Limb (tissue), 2 donors: Measurements from ENCODE around the gene ADGRB2.
A peak's percentile ranks its signal among the peaks of the same experiment; 100 is the strongest.

ENCODE experiments used
- DNase-seq, 2 donors: peaks; one replicate each; pipeline ENCODE4 v3.0.0-alpha.2; 2016; ENCODE audit errors: extremely low spot score in 2 of 2

ADGRB2 gene

GRCh38 chr1:31765516-31765915, 1.4 kb upstream of the ADGRB2 start:
- no peak for DNase-seq

- DNase-seq: peak in 1 of 2 donors; percentile 75
Measured at GRCh38 chr1:31765041-31765467, 914 bp upstream of the ADGRB2 start.

- DNase-seq: peak in 1 of 2 donors; percentile 58
Measured at GRCh38 chr1:31763671-31764311, 349 bp downstream of the ADGRB2 start.

- peak; percentile 60 to 87 for DNase-seq
Measured at GRCh38 chr1:31762726-31763670, 1.1 kb downstream of the ADGRB2 start.

- DNase-seq: no peak
Measured at GRCh38 chr1:31762323-31762722, 1.8 kb downstream of the ADGRB2 start.

- DNase-seq: no peak
Measured at GRCh38 chr1:31761883-31762282, 2.3 kb downstream of the ADGRB2 start.

- DNase-seq: peak; percentile 66 to 80
Measured at GRCh38 chr1:31760471-31761470, 3.4 kb downstream of the ADGRB2 start.

- DNase-seq: no peak
Measured at GRCh38 chr1:31759298-31760023, 4.7 kb downstream of the ADGRB2 start.

GRCh38 chr1:31758823-31759222, 5.3 kb downstream of the ADGRB2 start:
- DNase-seq: no peak

GRCh38 chr1:31757989-31758388, 6.2 kb downstream of the ADGRB2 start:
- no peak for DNase-seq

- no peak for DNase-seq
Measured at GRCh38 chr1:31757204-31757679, 6.9 kb downstream of the ADGRB2 start.

GRCh38 chr1:31756578-31756977, 7.6 kb downstream of the ADGRB2 start:
- no peak for DNase-seq

GRCh38 chr1:31755850-31756492, 8.2 kb downstream of the ADGRB2 start:
- no peak for DNase-seq

GRCh38 chr1:31755197-31755611, 8.9 kb downstream of the ADGRB2 start:
- no peak for DNase-seq

- no peak for DNase-seq
Measured at GRCh38 chr1:31754397-31754796, 9.7 kb downstream of the ADGRB2 start.

GRCh38 chr1:31753707-31754349, 10.3 kb downstream of the ADGRB2 start:
- no peak for DNase-seq

- DNase-seq: no peak
Measured at GRCh38 chr1:31752952-31753475, 11.1 kb downstream of the ADGRB2 start.

- no peak for DNase-seq
Measured at GRCh38 chr1:31752258-31752657, 11.9 kb downstream of the ADGRB2 start.

- DNase-seq: no peak
Measured at GRCh38 chr1:31751822-31752241, 12.3 kb downstream of the ADGRB2 start.
